NAMALWA (cell line): ENCODE results near the gene UPF1.
"Not testable (repeated sequence)": the region's sequence is repeated elsewhere in the genome, so short reads cannot be mapped to it uniquely, and the experiment has no call there.

Source experiments
- DNase-seq: peaks from one replicate; pipeline ENCODE4 v3.0.0-alpha.2; 2015; ENCODE audit warnings: low spot score

Gene UPF1

DNA sequence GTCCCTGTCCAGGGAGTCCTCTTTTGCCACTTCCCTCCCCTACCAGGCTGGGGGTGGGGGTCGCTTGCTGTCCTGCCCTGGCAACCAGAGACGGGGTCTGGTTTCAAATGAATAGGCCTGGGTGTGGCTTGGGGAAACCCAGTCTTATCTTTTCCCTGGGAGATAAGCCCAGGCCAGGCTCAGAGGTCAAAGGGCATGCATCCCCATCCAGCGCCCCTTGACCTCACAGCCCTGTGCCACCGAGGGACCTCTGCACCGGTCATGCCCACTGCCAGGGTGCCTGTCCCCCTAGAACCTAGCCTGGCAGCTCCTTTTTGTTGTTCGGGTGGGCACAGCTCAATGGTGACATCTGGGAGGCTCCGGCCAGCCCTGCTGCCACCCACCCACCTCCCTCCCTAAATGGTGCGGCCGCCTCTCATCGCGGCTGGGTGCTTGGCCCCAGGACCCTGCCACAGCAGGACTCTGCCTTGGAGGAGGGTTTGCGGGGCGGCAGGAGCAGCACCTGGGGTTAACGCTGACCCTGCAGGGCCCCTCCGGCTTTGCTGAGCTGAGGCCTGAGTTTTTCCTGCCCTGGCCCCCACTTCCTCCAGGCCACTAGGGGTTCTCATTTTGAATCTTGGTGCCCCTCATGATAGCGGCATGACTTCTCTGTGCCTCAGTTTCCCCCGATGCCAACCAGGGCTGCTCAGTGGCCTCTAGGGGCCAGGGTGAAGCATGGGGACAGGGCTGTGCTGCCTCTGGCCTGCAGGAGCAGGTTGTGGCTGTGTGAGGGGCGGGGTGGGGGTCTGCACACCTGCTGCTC, 67.0 kb downstream of the UPF1 start:
- DNase-seq: no peak

DNA sequence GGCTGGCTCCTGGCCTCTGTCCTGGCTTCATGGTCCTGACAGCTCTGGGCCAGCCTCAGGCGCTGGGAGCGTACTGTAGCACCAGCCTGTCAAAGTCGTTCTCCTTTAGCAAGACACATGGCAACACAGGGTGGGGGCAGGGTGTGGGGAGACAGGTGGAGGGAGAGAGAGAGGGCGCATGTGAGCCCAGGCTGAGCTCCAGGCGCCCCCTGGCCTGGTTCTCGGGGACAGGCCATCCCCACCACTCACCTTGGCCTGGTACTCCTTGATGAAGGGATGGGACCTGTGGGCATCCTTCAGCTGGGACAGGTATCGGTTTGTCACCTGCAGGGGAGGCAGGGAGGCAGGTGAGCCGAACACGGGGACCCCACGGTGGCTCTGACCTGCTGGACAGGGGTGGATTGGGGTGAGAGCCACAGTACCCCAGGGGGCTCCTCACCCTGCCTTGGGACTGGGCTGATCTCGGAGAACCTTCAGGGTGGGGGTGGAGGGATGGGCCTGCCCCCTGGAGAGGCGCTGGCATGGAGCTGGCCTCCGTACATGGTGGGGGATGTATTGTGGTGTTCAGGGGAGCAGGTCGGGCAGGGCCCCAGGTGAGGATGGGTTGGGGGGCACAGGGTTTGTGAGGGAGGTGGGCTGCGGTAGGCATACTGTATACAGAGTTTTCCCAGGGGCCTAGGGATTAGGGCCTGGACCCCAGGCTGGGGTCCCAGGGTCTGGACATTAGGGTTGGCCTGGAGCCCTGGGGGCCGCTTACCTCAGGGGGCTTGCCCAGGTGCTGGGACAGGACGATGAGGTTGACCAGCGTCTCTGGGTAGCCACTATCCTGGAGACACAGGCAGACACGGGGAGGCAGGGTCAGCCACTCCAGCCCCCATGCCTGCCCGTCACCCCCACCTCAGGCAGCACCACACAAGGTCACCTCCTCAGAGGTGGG, 68.1 kb downstream of the UPF1 start:
- no peak for DNase-seq

DNA sequence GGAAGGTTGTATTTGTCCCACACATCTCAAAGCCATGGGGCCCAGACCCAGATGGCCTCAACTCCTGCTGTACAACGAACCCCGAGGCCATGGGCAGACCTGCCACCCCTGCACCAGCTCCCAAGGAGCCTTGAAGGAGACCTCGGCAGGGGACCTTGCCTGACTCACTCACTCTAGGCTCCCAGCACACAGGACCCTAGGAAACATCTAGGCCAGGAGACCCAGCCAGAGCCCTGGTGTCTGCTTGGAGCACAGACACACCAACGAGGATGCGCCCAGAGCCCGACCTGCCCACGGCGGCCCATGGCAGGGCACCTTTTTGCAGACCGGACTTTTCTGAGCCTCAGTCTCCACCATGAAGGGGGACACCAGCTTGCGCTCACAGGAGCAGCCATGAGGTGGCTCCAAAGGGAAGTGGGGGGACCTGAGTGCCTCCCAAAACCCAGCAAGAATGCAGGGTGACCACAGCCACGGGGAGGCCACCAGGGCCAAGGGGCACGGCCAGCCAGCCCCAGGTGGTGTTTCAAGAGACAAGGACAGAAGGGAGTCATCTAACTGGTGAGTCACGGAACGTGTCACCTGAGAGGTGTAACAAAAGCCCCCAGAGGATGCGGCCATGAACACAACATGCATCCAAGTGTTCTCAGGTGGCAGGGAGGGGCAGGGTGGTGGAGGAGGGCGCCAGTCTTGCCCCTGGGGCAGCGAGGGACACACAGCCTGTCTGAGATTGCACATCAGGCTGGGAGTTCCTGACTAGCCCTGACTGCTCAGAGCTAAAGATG, 69.1 kb downstream of the UPF1 start:
- DNase-seq: no peak

DNA sequence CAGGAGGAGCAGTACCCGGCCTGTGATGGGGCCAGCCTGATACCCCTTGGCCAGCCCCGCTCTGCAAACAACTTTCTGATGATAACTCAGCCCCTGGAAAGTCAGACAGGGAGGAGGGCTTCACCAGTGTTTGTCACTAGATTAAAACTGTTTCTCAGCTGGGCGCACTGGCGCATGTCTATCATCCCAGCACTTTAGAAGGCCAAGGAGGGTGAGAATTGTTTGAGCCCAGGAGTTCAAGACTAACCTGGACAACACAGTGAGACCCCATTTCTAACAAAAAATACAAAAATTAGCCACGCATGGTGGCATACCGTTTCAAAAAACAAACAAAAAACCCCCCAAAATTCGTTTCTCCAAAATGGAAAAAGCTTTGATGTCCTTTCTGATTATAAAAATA, 69.7 kb downstream of the UPF1 start:
- no peak for DNase-seq

DNA sequence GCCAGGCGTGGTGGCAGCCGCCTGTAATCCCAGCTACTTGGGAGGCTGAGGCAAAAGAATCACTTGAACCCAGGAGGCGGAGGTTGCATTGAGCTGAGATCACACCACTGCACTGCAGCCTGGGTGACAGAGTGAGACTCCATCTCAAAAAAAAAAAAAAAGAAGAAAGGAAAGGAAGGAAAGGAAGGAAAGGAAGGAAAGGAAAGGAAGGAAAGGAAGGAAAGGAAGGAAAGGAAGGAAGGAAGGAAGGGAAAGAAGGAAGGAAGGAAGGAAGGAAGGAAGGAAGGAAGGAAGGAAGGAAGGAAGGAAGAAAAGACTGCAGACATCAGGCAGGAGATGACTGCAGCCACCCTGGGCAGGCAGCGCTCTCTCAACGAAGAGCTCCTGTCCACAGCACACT, 70.8 kb downstream of the UPF1 start:
- not testable (repeated sequence) for DNase-seq

DNA sequence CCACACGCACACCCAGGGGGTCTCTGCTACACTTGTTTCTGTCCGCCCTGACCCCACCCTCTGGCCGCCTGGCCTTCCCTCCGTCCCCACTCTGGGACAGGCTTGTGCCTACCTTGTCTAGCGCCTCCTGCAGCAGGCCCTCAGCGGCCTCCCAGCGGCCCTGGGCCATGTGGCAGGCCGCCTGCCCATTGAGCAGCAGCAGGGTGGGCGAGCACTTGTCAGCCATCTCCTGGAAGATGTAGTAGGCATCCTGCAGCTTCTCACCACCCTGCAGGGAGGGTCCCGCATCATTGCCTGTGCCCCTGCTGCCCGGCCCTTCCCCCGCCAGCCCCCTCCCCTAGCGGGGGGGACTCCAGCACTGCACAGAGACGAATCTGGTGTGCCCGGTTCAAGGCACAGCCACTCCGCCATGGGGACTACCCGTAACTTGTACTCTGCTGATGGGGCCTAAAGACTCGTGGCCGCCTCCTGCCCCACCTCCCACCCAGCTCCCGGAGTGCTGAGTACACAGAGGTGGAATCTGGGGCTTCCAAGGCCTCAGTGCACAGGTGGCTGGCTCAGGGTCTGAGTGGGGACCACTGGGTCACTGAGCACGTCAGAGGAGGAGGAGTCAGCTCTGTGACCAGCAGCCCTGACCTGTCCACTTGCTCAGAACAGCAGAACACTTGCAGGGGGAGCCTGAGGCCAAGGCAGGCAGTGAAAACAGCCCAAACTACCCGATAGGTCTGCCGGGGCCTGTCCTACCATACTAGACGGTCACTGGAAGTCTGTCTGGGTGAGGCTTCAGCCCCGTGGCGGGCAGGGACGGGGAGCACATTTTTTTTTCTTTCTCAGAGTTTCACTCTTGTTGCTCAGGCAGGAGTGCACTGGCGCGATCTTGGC, 71.6 kb downstream of the UPF1 start:
- DNase-seq: no peak

DNA sequence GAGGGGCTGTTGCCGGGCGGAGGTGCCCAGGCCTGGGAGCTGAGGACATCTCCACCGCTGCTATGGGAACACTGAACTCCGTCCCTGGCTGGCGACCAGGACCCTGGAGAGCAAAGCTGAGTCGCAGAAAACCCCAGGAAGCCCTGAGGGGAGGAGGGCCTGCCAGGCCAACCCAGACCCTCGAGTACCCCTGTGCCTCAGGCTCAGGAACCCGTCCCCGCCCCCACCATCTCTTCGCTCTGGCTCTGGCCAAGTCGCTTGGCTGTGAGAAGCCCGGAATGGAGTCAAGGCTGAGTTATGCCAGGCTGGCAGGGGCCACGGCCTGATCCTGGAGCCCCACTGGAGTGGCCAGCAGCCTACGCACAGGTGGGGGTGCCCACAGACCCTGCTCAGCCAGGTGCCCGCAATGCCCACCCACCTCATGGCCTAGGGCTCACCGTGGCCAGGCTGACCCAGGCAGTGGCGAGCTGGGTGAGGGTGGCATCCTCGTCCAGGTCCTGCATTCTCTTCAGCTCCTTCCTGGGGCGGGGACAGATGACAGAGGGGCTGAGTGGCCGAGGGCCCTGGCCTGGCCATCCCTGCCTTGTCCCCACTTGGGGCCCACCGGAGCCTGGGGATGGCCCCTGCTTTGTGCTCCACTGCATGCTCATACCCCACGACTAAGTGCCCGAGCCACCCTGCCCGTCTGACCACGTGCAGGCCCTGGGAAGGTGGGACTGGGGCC, 72.7 kb downstream of the UPF1 start:
- DNase-seq: no peak

DNA sequence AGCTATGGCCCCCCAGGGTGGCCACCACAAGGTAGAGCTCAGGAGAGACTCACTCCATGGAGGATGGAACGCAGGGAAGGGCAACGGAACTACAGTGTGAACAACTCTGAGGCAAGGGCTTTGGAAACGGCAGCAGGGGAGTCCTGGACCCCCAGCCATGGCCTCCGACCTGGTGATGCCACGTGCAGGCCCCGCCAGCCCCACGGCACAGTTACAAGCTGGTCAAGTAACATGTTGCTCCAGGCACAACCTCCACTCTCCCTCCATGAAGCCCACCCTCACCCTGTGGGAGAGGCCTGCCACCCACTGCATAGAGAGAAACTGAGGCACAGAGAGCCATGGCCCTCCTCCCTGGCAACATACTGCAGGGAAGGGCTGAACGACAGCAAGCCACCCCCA, 73.3 kb downstream of the UPF1 start:
- DNase-seq: no peak

DNA sequence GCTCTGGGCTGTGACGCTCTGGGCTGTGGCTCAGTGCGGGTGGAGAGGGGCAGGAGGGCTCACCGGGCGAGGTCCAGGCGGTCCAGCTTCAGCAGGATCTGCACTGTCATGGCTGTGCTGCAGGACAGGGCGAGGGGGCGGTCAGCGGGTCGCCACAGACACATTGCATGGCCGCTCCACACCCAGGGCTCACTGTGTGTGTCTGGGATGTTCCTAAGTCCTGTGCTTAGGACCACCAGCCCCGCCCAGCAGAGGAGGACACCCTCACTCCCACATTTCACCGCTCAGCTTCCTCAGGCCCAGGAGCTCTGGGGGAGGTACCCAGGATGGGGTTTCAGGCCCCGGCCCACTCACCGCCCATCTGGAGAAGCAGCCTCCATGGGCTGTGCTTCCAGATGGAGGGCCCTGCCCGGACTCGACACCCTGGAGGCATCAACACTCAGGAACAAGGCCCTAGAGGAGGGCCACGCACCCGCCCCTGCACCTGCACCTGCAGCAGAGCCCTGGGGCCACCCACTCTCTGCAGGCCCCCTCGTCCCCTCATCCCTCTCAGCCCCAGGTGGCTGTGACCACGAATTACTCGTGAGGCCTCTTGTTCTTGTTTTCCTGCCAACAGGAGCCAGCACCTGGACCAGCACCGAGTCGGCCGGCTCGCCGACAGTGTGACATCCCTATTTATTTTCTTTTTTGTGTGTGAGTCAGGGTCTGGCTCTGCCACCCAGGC, 73.9 kb downstream of the UPF1 start:
- peak; percentile 40 for DNase-seq

DNA sequence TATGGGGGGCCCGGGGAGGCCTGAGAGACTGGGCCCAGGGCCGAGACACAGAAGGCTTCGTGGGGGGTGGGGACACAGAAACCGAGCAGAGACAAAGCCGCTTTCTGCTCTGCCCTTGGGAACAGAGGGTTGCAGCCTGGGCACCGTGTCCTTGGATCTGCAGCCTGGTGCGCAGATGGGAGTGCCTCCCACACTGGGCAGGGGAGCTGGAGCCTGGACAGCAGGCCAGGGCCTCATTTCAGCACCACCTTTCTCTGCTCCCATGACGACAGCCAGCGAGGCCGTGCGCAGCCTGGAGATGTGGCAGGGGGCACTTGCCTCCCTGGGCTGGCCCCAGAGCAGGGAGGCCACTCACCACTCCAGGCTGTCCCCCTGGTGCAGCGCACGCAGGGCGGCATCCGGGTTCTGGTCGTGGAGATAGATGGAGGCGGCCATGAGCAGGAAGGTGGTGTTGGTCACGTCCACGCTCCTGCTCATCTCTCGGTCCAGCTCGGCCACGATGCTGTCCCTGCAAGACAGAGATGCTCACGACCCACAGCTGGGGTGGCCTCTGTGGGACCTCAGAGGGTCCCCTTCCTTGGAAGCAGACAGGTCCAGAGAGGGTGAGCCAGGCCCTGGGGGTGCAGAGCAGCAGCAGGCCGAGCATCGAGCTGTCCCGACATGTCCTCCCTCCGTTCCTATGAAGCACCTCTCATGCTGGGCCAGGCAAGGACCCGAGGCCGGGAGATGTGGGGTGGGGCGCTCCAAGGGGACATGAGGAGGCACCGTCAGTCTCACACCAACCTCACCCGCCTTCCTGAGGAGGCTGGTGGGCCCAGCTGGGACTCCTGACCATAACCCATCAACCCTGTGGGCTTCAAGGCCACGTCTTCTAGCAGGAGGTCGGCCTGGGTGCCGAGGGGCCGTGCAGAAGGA, 75.1 kb downstream of the UPF1 start:
- no peak for DNase-seq

DNA sequence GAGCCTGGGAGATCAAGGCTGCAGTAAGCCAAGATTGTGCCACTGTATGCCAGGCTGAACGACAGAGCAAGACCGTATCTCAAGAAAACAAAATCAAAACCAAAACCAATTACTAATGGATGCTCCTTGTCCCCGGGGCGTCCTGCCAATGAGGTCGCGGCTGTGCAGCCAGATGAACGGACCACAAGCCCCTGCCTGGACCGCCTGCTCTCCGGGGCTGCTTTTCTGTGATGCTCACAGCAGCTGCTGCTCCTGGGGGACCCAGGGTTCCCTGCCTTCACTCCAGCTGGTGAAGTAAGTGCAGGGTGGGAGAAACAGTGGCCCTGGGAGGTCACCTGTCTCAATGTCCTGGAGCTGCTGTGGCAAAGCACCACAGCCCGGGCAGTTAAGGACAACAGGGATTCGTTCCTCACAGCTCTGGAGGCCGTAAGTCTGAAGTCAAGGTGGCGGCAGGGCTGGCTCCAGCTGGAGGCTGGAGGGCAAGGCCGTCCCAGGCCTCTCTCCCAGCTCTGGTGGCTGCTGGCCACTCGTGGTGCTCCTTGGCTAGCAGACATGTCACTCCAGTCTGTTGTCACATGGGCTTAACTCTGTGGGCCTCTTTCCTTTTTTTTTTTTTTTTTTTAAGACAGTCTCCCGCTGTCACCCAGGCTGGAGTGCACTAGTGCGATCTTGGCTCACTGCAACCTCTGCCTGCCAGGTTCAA, 77.3 kb downstream of the UPF1 start:
- no peak for DNase-seq

DNA sequence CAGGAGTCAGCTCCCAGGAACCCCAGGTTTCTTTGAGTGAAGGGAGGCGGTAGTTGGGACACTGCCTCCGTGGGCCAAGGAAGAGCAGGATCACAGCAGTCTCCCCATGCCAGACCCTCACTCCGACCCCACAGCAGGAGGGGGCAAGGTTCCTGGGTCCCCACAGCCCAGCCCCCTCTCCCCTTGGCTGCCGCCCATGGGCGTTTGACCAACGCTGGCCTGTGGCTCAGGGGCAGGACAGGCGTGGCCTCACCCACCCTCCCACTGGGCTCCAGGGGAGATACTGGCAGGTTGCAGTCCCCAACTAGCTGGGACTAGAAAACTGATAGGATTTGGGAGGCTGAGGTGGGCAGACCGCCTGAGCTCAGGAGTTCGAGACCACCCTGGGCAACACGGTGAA, 78.3 kb downstream of the UPF1 start:
- no peak for DNase-seq

DNA sequence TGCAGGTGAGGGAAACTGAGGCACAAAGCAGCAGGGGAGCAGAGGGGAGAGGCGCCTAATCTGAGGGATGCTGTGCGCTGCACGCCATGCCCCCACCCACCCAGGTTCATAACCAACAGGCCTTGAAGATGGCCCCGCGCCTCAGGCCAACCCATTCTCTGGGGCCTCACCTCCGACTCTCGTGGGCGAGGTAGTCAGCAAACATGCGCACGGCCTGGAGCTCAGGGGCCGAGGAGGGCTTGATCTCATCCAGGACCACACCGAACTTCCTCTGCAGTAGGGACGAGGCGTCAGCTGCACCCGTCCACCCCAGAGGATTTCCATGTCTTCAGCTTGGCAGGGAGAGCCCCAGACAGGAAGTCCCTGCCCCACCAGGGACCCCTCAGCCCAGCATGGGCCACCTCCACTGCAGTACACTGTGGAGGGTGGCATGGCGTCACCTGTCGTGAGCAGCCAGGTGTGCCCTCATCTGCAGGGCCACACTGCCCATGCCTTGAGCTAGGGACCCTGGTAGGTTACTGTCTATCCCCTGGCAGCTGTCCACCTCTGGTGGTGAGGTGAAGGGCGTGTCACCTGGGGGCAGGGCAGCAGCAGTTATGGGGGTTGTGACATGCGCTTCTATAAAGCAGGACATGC, 79.2 kb downstream of the UPF1 start:
- DNase-seq: no peak

DNA sequence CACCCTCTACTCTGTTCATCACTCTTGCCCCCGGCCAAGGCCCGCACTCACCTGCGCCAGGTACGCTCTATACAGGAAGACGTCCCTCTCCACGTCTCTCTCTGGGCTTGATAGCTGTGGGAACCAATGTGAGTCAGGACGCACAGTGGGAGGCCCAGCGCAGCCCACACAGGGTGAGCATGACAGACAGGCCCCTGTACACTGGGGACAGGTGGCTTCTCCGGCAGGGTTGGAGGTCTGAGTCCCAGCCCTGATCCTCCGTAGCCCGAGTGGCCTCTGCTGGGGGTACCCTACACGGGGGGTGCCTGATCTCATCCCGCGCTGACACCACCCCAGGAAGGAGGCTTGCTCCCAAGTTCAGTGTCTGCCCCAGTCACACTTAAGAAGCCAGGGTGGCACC, 81.2 kb downstream of the UPF1 start:
- no peak for DNase-seq

DNA sequence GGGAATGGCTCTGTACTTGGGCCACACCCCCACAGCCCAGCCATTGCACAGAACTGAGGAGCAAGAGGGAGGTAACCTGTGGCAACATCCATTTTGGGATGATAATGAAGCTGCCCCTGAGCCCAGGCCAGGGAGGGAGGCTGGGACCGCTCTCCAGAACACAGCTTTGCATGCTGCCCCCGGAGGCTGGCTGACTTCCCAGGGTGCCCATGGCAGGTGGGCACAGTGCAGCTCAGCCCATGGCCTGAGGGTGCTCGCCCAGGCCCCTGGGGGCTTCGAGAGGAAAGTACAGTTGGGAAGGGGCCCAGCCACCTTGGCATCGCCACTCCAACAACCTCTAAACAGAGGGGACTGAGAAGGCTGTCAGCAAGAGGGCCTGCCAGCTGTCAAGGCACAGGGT, 81.7 kb downstream of the UPF1 start:
- no peak for DNase-seq

DNA sequence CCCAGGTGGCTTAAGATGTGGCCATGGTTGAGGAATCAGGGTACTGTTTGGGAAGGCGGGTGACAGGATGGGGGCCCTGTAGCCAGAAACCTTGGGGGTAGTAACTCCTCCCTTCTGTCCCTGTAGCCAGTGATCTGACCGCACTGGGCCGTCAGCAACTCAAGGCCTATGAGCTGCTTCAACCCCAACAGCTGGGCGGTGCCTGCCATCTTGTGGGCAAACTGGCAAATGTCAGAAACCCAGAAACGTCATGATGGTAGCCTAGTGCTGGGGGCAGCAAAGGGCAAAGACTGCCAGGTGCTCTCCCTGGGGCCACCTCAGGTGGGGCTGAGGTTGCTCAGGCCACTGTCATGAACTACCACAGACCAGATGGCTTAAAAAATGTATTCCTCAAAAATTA, 83.9 kb downstream of the UPF1 start:
- peak; percentile 75 for DNase-seq

DNA sequence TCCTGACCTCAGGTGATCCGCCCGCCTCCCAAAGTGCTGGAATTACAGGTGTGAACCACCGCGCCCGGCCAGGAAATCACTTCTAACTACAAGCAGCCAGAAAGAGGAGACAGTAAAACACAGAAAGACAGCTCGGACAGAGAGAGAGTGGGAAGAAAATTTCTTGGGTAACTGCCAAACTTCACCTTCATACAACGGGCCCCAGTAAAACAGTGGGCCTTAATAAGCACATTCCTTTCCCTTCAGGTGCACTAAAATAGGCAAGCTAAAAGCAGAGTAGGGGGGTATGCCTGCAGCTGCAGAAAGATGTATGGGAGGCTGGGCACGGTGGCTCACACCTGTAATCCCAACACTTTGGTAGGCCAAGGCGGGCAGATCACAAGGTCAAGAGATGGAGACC, 85.8 kb downstream of the UPF1 start:
- DNase-seq: not testable (repeated sequence)
